ENCODE measurements around the gene PRKCZ.

The PRKCZ gene

GRCh38 chr1:2045468-2046173 lies 4.6 kb upstream of the PRKCZ start:
- DNase-seq (ENCODE audit: low read depth): no peak

- DNase-seq (ENCODE audit: low read depth): no peak
These were observed 3.9 kb upstream of the PRKCZ start for GRCh38 chr1:2046174-2046917.

- no peak for DNase-seq (ENCODE audit: low read depth)
These were observed 3.1 kb upstream of the PRKCZ start for GRCh38 chr1:2046953-2047748.

GRCh38 chr1:2047749-2048729 lies 2.2 kb upstream of the PRKCZ start:
- DNase-seq (ENCODE audit: low read depth): no peak

GRCh38 chr1:2049225-2049717 lies 940 bp upstream of the PRKCZ start:
- no peak for DNase-seq (ENCODE audit: low read depth)

GRCh38 chr1:2050461-2050792 lies 216 bp downstream of the PRKCZ start:
- no peak for DNase-seq (ENCODE audit: low read depth)

GRCh38 chr1:2050793-2051682 lies 827 bp downstream of the PRKCZ start:
- no peak for DNase-seq (ENCODE audit: low read depth)

- no peak for DNase-seq (ENCODE audit: low read depth)
These were observed 2.0 kb downstream of the PRKCZ start for GRCh38 chr1:2052054-2052679.

- no peak for DNase-seq (ENCODE audit: low read depth)
These were observed 2.5 kb downstream of the PRKCZ start for GRCh38 chr1:2052756-2053155.

- no peak for DNase-seq (ENCODE audit: low read depth)
These were observed 3.0 kb downstream of the PRKCZ start for GRCh38 chr1:2053217-2053616.

GRCh38 chr1:2053784-2054376 lies 3.7 kb downstream of the PRKCZ start:
- no peak for DNase-seq (ENCODE audit: low read depth)

- no peak for DNase-seq (ENCODE audit: low read depth)
These were observed 4.3 kb downstream of the PRKCZ start for GRCh38 chr1:2054560-2054959.

- DNase-seq (ENCODE audit: low read depth): no peak
These were observed 5.8 kb downstream of the PRKCZ start for GRCh38 chr1:2055911-2056575.

- DNase-seq (ENCODE audit: low read depth): no peak
These were observed 6.9 kb downstream of the PRKCZ start for GRCh38 chr1:2056955-2057590.

- no peak for DNase-seq (ENCODE audit: low read depth)
These were observed 9.2 kb downstream of the PRKCZ start for GRCh38 chr1:2059290-2059953.

- DNase-seq (ENCODE audit: low read depth): no peak
These were observed 9.9 kb downstream of the PRKCZ start for GRCh38 chr1:2060072-2060471.

GRCh38 chr1:2060535-2060934 lies 10.3 kb downstream of the PRKCZ start:
- no peak for DNase-seq (ENCODE audit: low read depth)

Data from GM04504 (cell line).